HG03025 (cell line): ENCODE measurements around the gene ANKRD1.
A peak's percentile ranks its signal among the peaks of the same experiment; 100 is the strongest.
"Not testable (repeated sequence)": the region's sequence is repeated elsewhere in the genome, so short reads cannot be mapped to it uniquely, and the experiment has no call there.

ENCODE experiments used
- ATAC-seq: cut with Tn5 transposase; IDR thresholded peaks from one replicate; pipeline ENCODE4 v1.9.1; 2021; ENCODE audit warnings: mild to moderate bottlenecking, moderate library complexity; ENCODE audit not compliant: unreplicated experiment, low FRiP score

The ANKRD1 gene

GRCh38 chr10:90920986-90921666 lies at the start of gene ANKRD1:
Gene ANKRD1 (minus strand): TSS chr10:90921087. CDS start chr10:90921027, 60 bp downstream.
- no peak for ATAC-seq

DNA sequence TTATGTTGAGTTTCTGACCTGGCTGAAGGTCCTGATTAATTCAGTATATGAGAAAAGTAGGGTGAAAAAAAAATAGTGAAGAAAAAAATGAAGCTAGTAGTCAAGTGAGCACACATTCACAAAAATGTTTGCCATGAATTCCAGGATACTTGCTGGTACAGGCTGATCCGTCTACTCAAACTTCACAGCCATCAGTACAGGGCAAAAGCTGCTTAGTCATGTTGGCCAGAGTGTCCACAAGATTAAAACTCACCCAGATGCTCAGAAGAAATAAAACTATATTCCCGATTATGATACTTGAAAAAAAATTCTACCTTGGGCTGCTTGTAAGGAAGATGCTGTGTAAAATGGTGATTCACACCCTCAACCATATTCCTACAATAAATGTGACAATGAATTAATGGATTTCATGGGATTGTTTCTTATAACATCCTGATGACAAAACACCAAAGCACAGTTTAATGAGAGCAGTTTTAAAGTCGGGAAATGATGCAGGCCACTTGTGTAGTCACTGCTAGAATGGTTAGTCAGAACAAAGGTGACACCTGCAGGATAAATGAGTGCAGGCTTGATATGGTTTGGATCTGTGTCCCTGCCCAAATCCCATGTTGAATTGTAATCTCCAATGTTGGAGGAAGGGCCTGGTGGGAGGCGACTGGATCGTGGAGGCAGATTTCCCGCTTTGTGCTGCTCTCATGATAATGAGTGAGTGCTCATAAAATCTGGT lies 49.2 kb upstream of the ANKRD1 start:
- ATAC-seq: no peak

- ATAC-seq: no peak
These were observed 48.2 kb upstream of the ANKRD1 start for GRCh38 chr10:90969121-90969534.

GRCh38 chr10:90968328-90969081 lies 47.6 kb upstream of the ANKRD1 start:
- no peak for ATAC-seq

GRCh38 chr10:90967865-90968264 lies 47.0 kb upstream of the ANKRD1 start:
- ATAC-seq: no peak

DNA sequence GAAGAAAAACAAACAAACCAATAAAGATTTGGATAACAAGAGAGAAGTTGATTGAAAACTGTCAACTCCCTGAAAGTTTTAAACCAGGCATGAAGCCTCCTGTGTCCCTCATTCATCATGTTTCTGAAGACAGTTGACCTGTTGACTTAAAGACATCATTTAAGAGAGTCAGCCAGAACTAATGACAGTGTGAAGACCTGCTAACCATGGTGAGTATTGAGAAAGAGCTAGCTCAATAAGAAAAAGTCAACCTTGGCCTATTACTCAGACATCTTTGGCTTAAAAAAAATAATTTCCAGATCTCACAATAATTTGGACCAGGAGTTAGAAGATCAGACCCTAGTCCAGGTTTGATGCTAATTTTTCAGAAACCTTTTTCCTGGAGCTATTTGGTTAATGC lies 45.3 kb upstream of the ANKRD1 start:
- ATAC-seq: no peak

DNA sequence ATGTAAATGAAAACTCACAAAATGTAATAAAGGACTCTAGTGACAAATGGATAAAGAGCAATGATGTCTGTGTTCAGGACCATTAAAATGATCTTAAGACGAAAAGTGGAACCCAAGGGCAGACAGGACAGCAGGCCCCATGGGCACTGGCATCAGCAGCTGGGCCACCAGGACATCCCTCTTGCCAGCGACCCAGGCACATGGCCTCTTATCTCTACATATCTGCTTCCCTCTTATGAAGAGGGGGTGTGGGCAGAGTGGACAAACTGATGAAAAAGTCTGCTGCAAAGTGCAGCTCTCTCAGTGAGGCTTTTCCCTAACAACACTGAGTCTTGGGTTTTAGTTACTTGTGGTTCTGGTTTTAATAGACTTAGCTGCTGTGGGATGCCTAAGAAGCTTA lies 44.8 kb upstream of the ANKRD1 start:
- no peak for ATAC-seq

- no peak for ATAC-seq
These were observed 44.0 kb upstream of the ANKRD1 start for GRCh38 chr10:90964781-90965465.

GRCh38 chr10:90963331-90963730 lies 42.4 kb upstream of the ANKRD1 start:
- ATAC-seq: no peak

GRCh38 chr10:90960355-90960814 lies 39.5 kb upstream of the ANKRD1 start:
- ATAC-seq: peak; percentile 51

DNA sequence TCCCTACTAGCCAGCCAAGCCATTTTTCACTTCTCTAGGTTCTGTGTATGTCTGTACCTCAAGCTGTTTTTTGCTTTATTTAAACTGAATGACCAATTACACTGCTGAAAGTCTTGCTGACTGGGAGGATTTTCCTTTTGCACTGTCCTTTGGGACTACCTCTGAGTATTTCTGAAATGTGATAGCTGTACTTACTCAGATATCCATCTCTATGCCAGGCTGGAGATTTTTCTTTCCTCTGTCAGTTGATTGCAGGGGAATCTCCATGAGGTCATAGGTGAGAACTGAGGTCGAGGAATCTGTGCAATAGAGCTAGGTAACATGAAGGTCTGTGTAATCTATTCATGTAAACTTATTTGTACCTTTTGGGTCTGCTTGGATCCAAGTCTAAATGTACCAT lies 38.9 kb upstream of the ANKRD1 start:
- no peak for ATAC-seq

DNA sequence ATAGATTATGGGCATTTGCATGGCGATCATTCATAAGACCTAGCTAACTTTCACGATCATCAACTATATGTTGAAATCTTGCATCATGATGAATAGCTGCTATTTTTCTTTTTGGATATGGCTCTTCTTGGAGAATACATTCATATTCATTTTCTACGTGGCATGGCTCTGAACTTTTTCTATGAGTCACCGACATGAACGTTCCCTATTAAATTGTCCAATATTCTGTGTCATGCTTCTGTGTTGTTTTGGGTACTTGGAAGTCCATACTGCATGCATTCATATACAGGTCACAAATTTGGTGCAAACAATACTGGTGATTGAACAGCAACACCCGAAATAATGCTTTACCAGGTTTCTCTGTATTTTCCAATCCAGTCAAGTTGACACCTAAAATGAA lies 37.9 kb upstream of the ANKRD1 start:
- no peak for ATAC-seq

- ATAC-seq: no peak
These were observed 26.4 kb upstream of the ANKRD1 start for GRCh38 chr10:90947030-90947960.

GRCh38 chr10:90945491-90946070 lies 24.7 kb upstream of the ANKRD1 start:
- no peak for ATAC-seq

- ATAC-seq: no peak
These were observed 23.9 kb upstream of the ANKRD1 start for GRCh38 chr10:90944749-90945148.

GRCh38 chr10:90942980-90943379 lies 22.1 kb upstream of the ANKRD1 start:
- ATAC-seq: not testable (repeated sequence)

GRCh38 chr10:90939648-90940047 lies 18.8 kb upstream of the ANKRD1 start:
- no peak for ATAC-seq

DNA sequence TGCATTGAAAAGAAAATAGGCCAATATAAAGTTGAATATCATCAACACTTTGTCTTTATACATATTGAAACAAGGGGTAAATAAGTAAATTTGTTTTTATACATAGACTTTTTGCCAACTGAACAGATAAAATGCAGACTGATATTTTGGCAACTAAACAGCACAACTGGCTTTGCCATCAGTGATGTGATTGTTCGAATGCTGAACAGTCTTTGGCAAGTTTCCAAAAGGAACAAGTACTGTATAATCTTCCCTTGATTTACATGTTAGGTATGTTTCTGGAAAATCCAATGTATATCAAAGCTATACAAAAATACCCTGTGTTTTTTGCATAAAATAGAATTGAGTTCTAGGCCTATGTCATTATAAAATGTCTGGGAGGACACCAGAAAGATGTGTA lies 18.2 kb upstream of the ANKRD1 start:
- no peak for ATAC-seq

DNA sequence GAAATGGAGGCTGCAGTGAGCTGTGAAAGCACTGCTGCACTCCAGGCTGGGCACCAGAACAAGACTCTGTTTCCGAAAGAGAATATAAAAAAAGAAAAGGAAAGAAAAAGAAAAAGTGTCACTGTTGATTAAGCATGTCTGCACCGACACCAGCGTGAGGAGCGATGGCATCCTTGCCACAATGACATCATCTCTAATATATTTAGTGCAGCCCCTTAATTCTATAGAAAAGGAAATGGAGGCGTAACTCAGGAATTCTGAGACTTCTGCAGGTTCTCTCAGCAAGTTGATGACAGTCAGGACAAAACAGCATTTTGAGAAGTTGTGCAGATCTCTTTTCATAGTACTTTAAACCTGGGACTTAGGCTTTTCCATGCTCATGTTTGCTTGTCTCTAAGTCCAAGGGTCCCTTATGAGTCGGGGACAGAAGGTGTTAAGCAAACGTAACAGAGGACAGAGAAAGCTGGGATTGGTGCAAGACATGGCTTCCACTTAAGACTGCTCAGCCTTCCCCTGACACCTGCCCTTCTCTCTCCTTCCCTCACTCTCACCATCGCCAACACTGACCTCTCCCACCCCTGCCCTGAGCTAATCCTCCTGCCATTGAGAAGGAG lies 16.9 kb upstream of the ANKRD1 start:
- ATAC-seq: no peak
